HCT116 (cell line): Measurements from ENCODE around the gene ENSA. TPM values are rescaled to one million over a fixed set of nuclear protein-coding genes. Genes with fewer than 3 reads are reported as not detected.

ENCODE experiments used
- ATAC-seq: fragments of 200-7000 bp; cut with Tn5 transposase; 2 replicates; pipeline ENCODE4 v1.9.1; 2020; ENCODE audit warnings: mild to moderate bottlenecking, moderate library complexity
- BruUV-seq: library from RNA; stranded (reverse); fragments of 400-500 nt; replicated peaks from 2 replicates; lab custom pipeline; 2021; lab: Mats Ljungman, UMichigan
- CTCF ChIA-PET: fragments of 300-600 bp; sonication (Branson Sonifier 250); formaldehyde crosslinking; loops from one replicate; lab custom pipeline; 2021; ENCODE audit warnings: antibody characterized with exemption; lab: Charles Lee
- POLR2A ChIA-PET: fragments of 300-600, 350-600 bp; sonication (Branson Sonifier 250); formaldehyde crosslinking; loops from one replicate; lab custom pipeline; 2021; ENCODE audit warnings: antibody characterized with exemption; lab: Charles Lee
- RAD21 ChIA-PET, 2 experiments: fragments of 300-600 bp; sonication (Branson Sonifier 250); formaldehyde crosslinking; loops; one replicate each; lab custom pipeline; 2023; ENCODE audit warnings: low total read pairs in 2 of 2; ENCODE audit not compliant: uncharacterized antibody in 2 of 2, unreplicated experiment in 2 of 2, low non-redundant PET in 1 of 2; lab: Charles Lee
- DNase-seq: peaks from one replicate; pipeline ENCODE4 v3.0.0-alpha.2; 2010; ENCODE audit warnings: low read depth, low spot score
- H2AFZ ChIP-seq: fragments of 200-600 bp; shearing (Covaris generic), sonication (generic); 2 replicates; pipeline ENCODE4 v1.6.1; 2017; ENCODE audit warnings: low read depth, mixed run types, mixed read lengths, antibody characterized with exemption, low read length; ENCODE audit not compliant: poor library complexity, severe bottlenecking
- H3K27ac ChIP-seq: 2 replicates; pipeline ENCODE4 v1.5.1; 2012; ENCODE audit warnings: low read depth, low read length
- H3K27me3 ChIP-seq: fragments of 200-600 bp; sonication (generic); 2 replicates; pipeline ENCODE4 v1.6.1; 2016; ENCODE audit warnings: mixed run types, low read length, mixed read lengths; ENCODE audit not compliant: insufficient read depth
- H3K36me3 ChIP-seq, 2 experiments: fragments of 200-500 bp in 1 of 2; fragments of 200-600 bp in 1 of 2; sonication (Bioruptor generic) in 1 of 2; sonication (generic) in 1 of 2; 2 replicates each; pipeline versions ENCODE4 v1.5.1 to v1.6.1; 2014 to 2016; ENCODE audit warnings: low read length in 2 of 2, inconsistent platforms in 1 of 2, mixed read lengths in 1 of 2, mixed run types in 1 of 2; ENCODE audit not compliant: insufficient read depth in 2 of 2, control insufficient read depth in 1 of 2
- H3K4me1 ChIP-seq, 2 experiments: fragments of 200-600 bp in 1 of 2; sonication (generic) in 1 of 2; 2 replicates each; pipeline versions ENCODE4 v1.5.1 to v1.6.1; 2012 to 2017; ENCODE audit warnings: low read length in 2 of 2, inconsistent platforms in 1 of 2, mild to moderate bottlenecking in 1 of 2, mixed read lengths in 1 of 2, mixed run types in 1 of 2, moderate library complexity in 1 of 2; ENCODE audit not compliant: insufficient read depth in 2 of 2, control insufficient read depth in 1 of 2
- H3K4me2 ChIP-seq: fragments of 200-600 bp; sonication (generic); 2 replicates; pipeline ENCODE4 v1.6.1; 2017; ENCODE audit warnings: mixed run types, low read length, mixed read lengths
- H3K4me3 ChIP-seq, 2 experiments: fragments of 200-600 bp in 1 of 2; sonication (generic) in 1 of 2; replicated peaks in 1 of 2; 2 replicates each; pipeline ENCODE4 v1.5.1; 2011 to 2016; ENCODE audit warnings: low read length in 2 of 2, control low read depth in 1 of 2, low read depth in 1 of 2, mild to moderate bottlenecking in 1 of 2, mixed read lengths in 1 of 2, mixed run types in 1 of 2
- H3K79me2 ChIP-seq: fragments of 200-600 bp; sonication (generic); 2 replicates; pipeline ENCODE4 v1.6.1; 2017; ENCODE audit warnings: mild to moderate bottlenecking, mixed run types, low read length, moderate library complexity, mixed read lengths; ENCODE audit not compliant: insufficient read depth
- H3K9ac ChIP-seq: fragments of 200-600 bp; sonication (generic); 2 replicates; pipeline ENCODE4 v1.6.1; 2016; ENCODE audit warnings: low read length, mixed read lengths
- H3K9me2 ChIP-seq: fragments of 200-600 bp; sonication (generic), shearing (Covaris generic); 2 replicates; pipeline ENCODE4 v1.6.1; 2017; ENCODE audit warnings: mixed run types, mild to moderate bottlenecking, moderate library complexity; ENCODE audit not compliant: insufficient read depth
- H3K9me3 ChIP-seq, 2 experiments: fragments of 200-500 bp in 1 of 2; fragments of 200-600 bp in 1 of 2; sonication (Bioruptor generic) in 1 of 2; sonication (generic) in 1 of 2; 2 replicates each; pipeline ENCODE4 v1.6.1; 2014 to 2017; ENCODE audit warnings: low read length in 2 of 2, mixed read lengths in 2 of 2, inconsistent platforms in 1 of 2, low read depth in 1 of 2, mild to moderate bottlenecking in 1 of 2, mixed run types in 1 of 2, moderate library complexity in 1 of 2; ENCODE audit not compliant: control insufficient read depth in 1 of 2, insufficient read depth in 1 of 2
- H4K20me1 ChIP-seq: fragments of 200-600 bp; sonication (generic), shearing (Covaris generic); 2 replicates; pipeline ENCODE4 v1.6.1; 2017; ENCODE audit warnings: mixed run types, mild to moderate bottlenecking, moderate library complexity; ENCODE audit not compliant: insufficient read depth
- CBX3 ChIP-seq: IDR thresholded peaks from 2 replicates; pipeline ENCODE4 v1.6.1; 2012; ENCODE audit warnings: low read depth
- CEBPB ChIP-seq: IDR thresholded peaks from 2 replicates; pipeline ENCODE4 v1.6.1; 2012; ENCODE audit warnings: low read depth
- EGR1 ChIP-seq: IDR thresholded peaks from 2 replicates; pipeline ENCODE4 v1.6.1; 2012; ENCODE audit warnings: low read depth
- ELF1 ChIP-seq: IDR thresholded peaks from 2 replicates; pipeline ENCODE4 v1.6.1; 2012; ENCODE audit warnings: low read depth, borderline replicate concordance
- EZH2phosphoT487 ChIP-seq: fragments of 200-600 bp; IDR thresholded peaks from 2 replicates; pipeline ENCODE4 v1.6.1; 2018; ENCODE audit warnings: antibody characterized with exemption, borderline replicate concordance
- JUND ChIP-seq: IDR thresholded peaks from 2 replicates; pipeline ENCODE4 v1.6.1; 2012
- POLR2A ChIP-seq: IDR thresholded peaks from 2 replicates; pipeline ENCODE4 v1.7.0; 2011; ENCODE audit warnings: borderline replicate concordance; ENCODE audit not compliant: insufficient read depth, insufficient read length; ENCODE audit errors: extremely low read depth
- POLR2AphosphoS5 ChIP-seq: IDR thresholded peaks from 2 replicates; pipeline ENCODE4 v1.6.1; 2011; ENCODE audit warnings: mild to moderate bottlenecking, low read depth, low read length, moderate library complexity
- RAD21 ChIP-seq: IDR thresholded peaks from 2 replicates; pipeline ENCODE4 v1.6.1; 2012; ENCODE audit warnings: low read depth, mild to moderate bottlenecking
- SIN3A ChIP-seq: IDR thresholded peaks from 2 replicates; pipeline ENCODE4 v1.6.1; 2012; ENCODE audit warnings: low read depth
- SP1 ChIP-seq: IDR thresholded peaks from 2 replicates; pipeline ENCODE4 v1.6.1; 2012; ENCODE audit warnings: low read depth
- SRF ChIP-seq: IDR thresholded peaks from 2 replicates; pipeline ENCODE4 v1.6.1; 2012; ENCODE audit warnings: low read depth
- ZFX ChIP-seq: fragments of 450-650 bp; IDR thresholded peaks from 2 replicates; pipeline ENCODE4 v1.6.1; 2017
- ZNF274 ChIP-seq: fragments of 200-500 bp; sonication (Bioruptor generic); IDR thresholded peaks from 2 replicates; pipeline ENCODE4 v1.6.1; 2014; ENCODE audit warnings: mild to moderate bottlenecking, low read depth, low read length, inconsistent platforms
- intact Hi-C: fragments of 100-400 bp; cut with micrococcal nuclease; formaldehyde crosslinking; loops from 2 replicates; pipeline ENCODE4 v1.10.0; 2022
- total RNA-seq: library from RNA; stranded (reverse); gene quantifications from one replicate; pipeline ENCODE4 v1.2.1, GENCODE V29; 2021; ENCODE audit not compliant: unreplicated experiment
- TF ChIP-seq, protein P1 (sequence below): IDR thresholded peaks from 2 replicates; pipeline ENCODE4 v1.6.1; 2012
- TF ChIP-seq, protein P2 (sequence below): IDR thresholded peaks from 2 replicates; pipeline ENCODE4 v1.6.1; 2012; ENCODE audit warnings: low read depth
- TF ChIP-seq, protein P3 (sequence below): IDR thresholded peaks from 2 replicates; pipeline ENCODE4 v1.6.1; 2012

The ENSA gene
- total RNA-seq, 1 experiment from 2014 or later = 130 TPM

DNA sequence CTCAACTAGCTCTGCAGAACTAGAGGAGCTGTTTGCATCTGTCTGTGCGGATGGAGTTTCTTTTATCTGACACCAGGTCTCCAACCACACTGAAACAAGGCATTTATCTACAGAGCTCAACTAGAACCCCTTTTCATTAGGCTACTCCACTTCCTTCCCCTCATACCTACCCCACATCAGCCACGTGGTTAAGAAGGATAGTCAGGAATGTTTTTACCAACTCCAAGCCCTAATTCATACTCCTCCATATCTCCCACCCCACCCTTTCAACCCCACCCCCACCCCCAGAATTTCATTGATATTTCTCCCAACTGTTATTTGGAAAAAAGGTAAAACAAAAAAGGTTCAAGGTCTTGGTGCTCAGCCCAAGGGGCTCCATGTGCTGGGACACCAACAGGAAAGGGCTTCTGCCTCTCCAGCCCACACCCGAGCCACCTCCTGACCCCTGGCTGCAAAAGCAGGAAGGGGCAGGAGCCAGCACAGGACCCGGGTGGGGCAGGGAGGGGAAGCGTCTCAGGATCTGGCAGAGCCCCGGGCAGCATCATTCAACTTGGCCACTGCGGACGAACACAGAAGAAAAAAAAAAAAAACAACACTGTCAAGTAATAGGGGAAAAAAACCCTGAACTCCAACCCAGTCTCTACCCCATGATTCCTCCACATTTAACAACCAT is 7.0 kb downstream of the ENSA start:
- Histone ChIP-seq H3K4me3 (no peak overlapping the region), H3K79me2 (peaks cover 16% of the 10 kb centered on the region), H3K9me2 (no peaks in the 10 kb centered on the region), H3K9me3 (no peaks in the 10 kb centered on the region), H3K36me3 (peaks cover 23 to 54% of the 10 kb centered on the region in 2 experiments), H2AFZ (no peak overlapping the region), H3K4me2 (no peak overlapping the region), H3K9ac (no peak overlapping the region), H3K4me1 (peaks cover 8 to 44% of the 10 kb centered on the region in 2 experiments), H3K27me3 (no peaks in the 10 kb centered on the region), H3K27ac (no peak overlapping the region), H4K20me1 (no peaks in the 10 kb centered on the region)
- DNase-seq (no peak), ATAC-seq (no peak)
- ChIA-PET RAD21 (no interaction called here), CTCF (interaction anchor here (3.2 kb wide), 1 partner anchor 61 kb away, joined by 15 read pairs; no protein-coding TSS in a partner anchor), POLR2A (interaction anchor here (2.7 kb wide), 1 partner anchor 43 kb away, joined by 8 read pairs; the partner anchor contains the start of gene MCL1)
- TF ChIP-seq SRF (no peak), ZFX (no peak), CBX3 (no peak), ZNF274 (no peak), JUND (no peak), EGR1 (no peak), POLR2AphosphoS5 (no peak), RAD21 (no peak), ELF1 (no peak), SP1 (no peak), CEBPB (no peak), POLR2A (no peak), EZH2phosphoT487 (no peak), SIN3A (no peak)
- TF ChIP-seq, protein P1, sequence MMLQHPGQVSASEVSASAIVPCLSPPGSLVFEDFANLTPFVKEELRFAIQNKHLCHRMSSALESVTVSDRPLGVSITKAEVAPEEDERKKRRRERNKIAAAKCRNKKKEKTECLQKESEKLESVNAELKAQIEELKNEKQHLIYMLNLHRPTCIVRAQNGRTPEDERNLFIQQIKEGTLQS = no peak
- TF ChIP-seq, protein P2, sequence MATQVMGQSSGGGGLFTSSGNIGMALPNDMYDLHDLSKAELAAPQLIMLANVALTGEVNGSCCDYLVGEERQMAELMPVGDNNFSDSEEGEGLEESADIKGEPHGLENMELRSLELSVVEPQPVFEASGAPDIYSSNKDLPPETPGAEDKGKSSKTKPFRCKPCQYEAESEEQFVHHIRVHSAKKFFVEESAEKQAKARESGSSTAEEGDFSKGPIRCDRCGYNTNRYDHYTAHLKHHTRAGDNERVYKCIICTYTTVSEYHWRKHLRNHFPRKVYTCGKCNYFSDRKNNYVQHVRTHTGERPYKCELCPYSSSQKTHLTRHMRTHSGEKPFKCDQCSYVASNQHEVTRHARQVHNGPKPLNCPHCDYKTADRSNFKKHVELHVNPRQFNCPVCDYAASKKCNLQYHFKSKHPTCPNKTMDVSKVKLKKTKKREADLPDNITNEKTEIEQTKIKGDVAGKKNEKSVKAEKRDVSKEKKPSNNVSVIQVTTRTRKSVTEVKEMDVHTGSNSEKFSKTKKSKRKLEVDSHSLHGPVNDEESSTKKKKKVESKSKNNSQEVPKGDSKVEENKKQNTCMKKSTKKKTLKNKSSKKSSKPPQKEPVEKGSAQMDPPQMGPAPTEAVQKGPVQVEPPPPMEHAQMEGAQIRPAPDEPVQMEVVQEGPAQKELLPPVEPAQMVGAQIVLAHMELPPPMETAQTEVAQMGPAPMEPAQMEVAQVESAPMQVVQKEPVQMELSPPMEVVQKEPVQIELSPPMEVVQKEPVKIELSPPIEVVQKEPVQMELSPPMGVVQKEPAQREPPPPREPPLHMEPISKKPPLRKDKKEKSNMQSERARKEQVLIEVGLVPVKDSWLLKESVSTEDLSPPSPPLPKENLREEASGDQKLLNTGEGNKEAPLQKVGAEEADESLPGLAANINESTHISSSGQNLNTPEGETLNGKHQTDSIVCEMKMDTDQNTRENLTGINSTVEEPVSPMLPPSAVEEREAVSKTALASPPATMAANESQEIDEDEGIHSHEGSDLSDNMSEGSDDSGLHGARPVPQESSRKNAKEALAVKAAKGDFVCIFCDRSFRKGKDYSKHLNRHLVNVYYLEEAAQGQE = no peak
- TF ChIP-seq, protein P3, sequence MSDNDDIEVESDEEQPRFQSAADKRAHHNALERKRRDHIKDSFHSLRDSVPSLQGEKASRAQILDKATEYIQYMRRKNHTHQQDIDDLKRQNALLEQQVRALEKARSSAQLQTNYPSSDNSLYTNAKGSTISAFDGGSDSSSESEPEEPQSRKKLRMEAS = no peak
- no TSS peak for BruUV-seq
- intact Hi-C loops = loop anchor here (10.0 kb wide), 1 partner anchor 302 kb away; the partner anchor contains the start of gene SETDB1
